GM12891 (cell line): ENCODE data around the gene MARK3.

Experiments used
- PAX5 ChIP-seq: IDR thresholded peaks from 2 replicates; pipeline ENCODE4 v1.6.1; 2011; ENCODE audit warnings: low read length, moderate library complexity, mild to moderate bottlenecking; ENCODE audit not compliant: insufficient read depth, severe bottlenecking
- POLR2A ChIP-seq: IDR thresholded peaks from 2 replicates; pipeline ENCODE4 v1.6.1; 2011; ENCODE audit warnings: low read depth, low read length, control low read depth
- POLR2AphosphoS5 ChIP-seq: IDR thresholded peaks from 2 replicates; pipeline ENCODE4 v1.6.1; 2011; ENCODE audit warnings: low read depth, low read length, control low read depth
- POU2F2 ChIP-seq: IDR thresholded peaks from 2 replicates; pipeline ENCODE4 v1.6.1; 2011; ENCODE audit warnings: low read depth, mild to moderate bottlenecking, control low read depth, low read length, moderate library complexity
- TAF1 ChIP-seq: IDR thresholded peaks from 2 replicates; pipeline ENCODE4 v1.6.1; 2011; ENCODE audit warnings: low read depth, low read length, control low read depth

GRCh38 chr14:103532216-103533136, 147.3 kb downstream of the MARK3 start:
- no peak for TF ChIP-seq POLR2A
- TF ChIP-seq PAX5: no peak
- TF ChIP-seq POLR2AphosphoS5: no peak
- no peak for TF ChIP-seq POU2F2
- no peak for TF ChIP-seq TAF1
